COLO829 (cell line): Measurements from ENCODE around the gene ZNF532.
"Not testable (repeated sequence)": the region's sequence is repeated elsewhere in the genome, so short reads cannot be mapped to it uniquely, and the experiment has no call there.

ENCODE experiments used
- DNase-seq: peaks from one replicate; pipeline ENCODE4 v3.0.0; 2012; ENCODE audit warnings: low spot score

ZNF532 gene

GRCh38 chr18:58902961-58903360 is 38.3 kb downstream of the ZNF532 start:
- DNase-seq, result no peak

- DNase-seq, result no peak
These were observed 38.9 kb downstream of the ZNF532 start for GRCh38 chr18:58903533-58903932.

GRCh38 chr18:58905777-58906428 is 41.2 kb downstream of the ZNF532 start:
- no peak for DNase-seq

- DNase-seq, result no peak
These were observed 43.3 kb downstream of the ZNF532 start for GRCh38 chr18:58908006-58908405.

GRCh38 chr18:58909521-58909920 is 44.8 kb downstream of the ZNF532 start:
- DNase-seq, result no peak

GRCh38 chr18:58911241-58911640 is 46.6 kb downstream of the ZNF532 start:
- no peak for DNase-seq

- DNase-seq, result no peak
These were observed 47.1 kb downstream of the ZNF532 start for GRCh38 chr18:58911766-58912165.

GRCh38 chr18:58915006-58915799 is 50.5 kb downstream of the ZNF532 start:
- no peak for DNase-seq

- no peak for DNase-seq
These were observed 51.3 kb downstream of the ZNF532 start for GRCh38 chr18:58915995-58916394.

GRCh38 chr18:58919934-58920333 is 55.3 kb downstream of the ZNF532 start:
- DNase-seq, result not testable (repeated sequence)

GRCh38 chr18:58922995-58923394 is 58.3 kb downstream of the ZNF532 start:
- DNase-seq, result no peak

GRCh38 chr18:58924473-58924872 is 59.8 kb downstream of the ZNF532 start:
- no peak for DNase-seq

GRCh38 chr18:58927659-58928058 is 63.0 kb downstream of the ZNF532 start:
- no peak for DNase-seq

GRCh38 chr18:58928386-58928785 is 63.7 kb downstream of the ZNF532 start:
- no peak for DNase-seq

- no peak for DNase-seq
These were observed 64.5 kb downstream of the ZNF532 start for GRCh38 chr18:58929206-58929605.

- no peak for DNase-seq
These were observed 69.7 kb downstream of the ZNF532 start for GRCh38 chr18:58934356-58934755.

- no peak for DNase-seq
These were observed 70.4 kb downstream of the ZNF532 start for GRCh38 chr18:58934933-58935577.

GRCh38 chr18:58937071-58937886 is 72.6 kb downstream of the ZNF532 start:
- DNase-seq, result no peak

- no peak for DNase-seq
These were observed 73.2 kb downstream of the ZNF532 start for GRCh38 chr18:58937887-58938267.

- DNase-seq, result no peak
These were observed 76.9 kb downstream of the ZNF532 start for GRCh38 chr18:58941426-58942099.

- no peak for DNase-seq
These were observed 79.2 kb downstream of the ZNF532 start for GRCh38 chr18:58943896-58944295.
